IPS-20b (cell line): ENCODE measurements around the gene HAUS8.
"Not testable (repeated sequence)": the region's sequence is repeated elsewhere in the genome, so short reads cannot be mapped to it uniquely, and the experiment has no call there.

Experiments used
- H3K27ac ChIP-seq: one replicate; pipeline ENCODE4 v1.5.1; 2013; ENCODE audit warnings: low read length
- H3K27me3 ChIP-seq: 2 replicates; pipeline ENCODE4 v1.6.1; 2013; ENCODE audit warnings: mild to moderate bottlenecking, low read length, inconsistent platforms; ENCODE audit not compliant: insufficient read depth
- H3K36me3 ChIP-seq: 2 replicates; pipeline ENCODE4 v1.6.1; 2013; ENCODE audit warnings: low read depth, mild to moderate bottlenecking, inconsistent platforms, low read length, moderate library complexity; ENCODE audit not compliant: insufficient read depth
- H3K4me1 ChIP-seq: 2 replicates; pipeline ENCODE4 v1.6.1; 2013; ENCODE audit warnings: mild to moderate bottlenecking, control low read depth, inconsistent platforms, low read length, moderate library complexity; ENCODE audit not compliant: insufficient read depth
- H3K4me3 ChIP-seq: 2 replicates; pipeline ENCODE4 v1.5.1; 2013; ENCODE audit warnings: mild to moderate bottlenecking, low read length, inconsistent platforms
- H3K9ac ChIP-seq: 2 replicates; pipeline ENCODE4 v1.6.1; 2013; ENCODE audit warnings: low read depth, mild to moderate bottlenecking, inconsistent platforms, low read length, moderate library complexity
- H3K9me3 ChIP-seq: 2 replicates; pipeline ENCODE4 v1.6.1; 2013; ENCODE audit warnings: mild to moderate bottlenecking, low read depth, low read length, inconsistent platforms; ENCODE audit not compliant: insufficient read depth

HAUS8 gene

DNA sequence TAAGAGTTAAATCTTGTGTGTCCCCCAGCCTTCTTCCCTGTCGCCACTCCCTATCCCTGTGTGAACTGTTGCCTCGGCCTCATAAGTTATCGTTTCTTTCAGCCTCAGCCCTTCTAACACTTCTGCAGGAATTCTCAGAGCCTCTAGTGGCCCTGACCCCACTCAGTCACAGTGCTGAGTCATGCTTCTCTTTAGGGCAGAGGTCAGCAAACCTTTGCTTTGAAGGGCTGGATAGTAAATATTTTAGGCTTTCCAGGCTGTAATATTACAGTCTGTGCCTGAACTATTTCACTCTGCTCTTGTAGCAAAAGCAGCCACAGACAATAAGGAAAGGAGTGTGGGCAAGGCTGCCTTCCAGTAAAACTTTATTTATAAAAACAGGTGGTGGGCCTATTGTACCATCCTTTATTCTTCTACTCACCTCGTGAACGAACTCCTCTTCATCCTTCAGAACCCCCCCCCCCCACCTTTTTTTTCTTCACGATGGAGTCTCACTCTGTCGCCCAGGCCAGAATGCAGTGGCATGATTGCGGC lies 22.4 kb upstream of the HAUS8 start:
- Histone ChIP-seq H3K9ac (0 out of 2 replicates have a peak overlapping the region, but pooled peaks have one; percentile 9), H3K9me3 (no peaks in the 10 kb centered on the region), H3K27ac (no peak overlapping the region), H3K27me3 (no peaks in the 10 kb centered on the region), H3K4me3 (no peak overlapping the region), H3K4me1 (no peaks in the 10 kb centered on the region), H3K36me3 (peaks cover 11% of the 10 kb centered on the region)

DNA sequence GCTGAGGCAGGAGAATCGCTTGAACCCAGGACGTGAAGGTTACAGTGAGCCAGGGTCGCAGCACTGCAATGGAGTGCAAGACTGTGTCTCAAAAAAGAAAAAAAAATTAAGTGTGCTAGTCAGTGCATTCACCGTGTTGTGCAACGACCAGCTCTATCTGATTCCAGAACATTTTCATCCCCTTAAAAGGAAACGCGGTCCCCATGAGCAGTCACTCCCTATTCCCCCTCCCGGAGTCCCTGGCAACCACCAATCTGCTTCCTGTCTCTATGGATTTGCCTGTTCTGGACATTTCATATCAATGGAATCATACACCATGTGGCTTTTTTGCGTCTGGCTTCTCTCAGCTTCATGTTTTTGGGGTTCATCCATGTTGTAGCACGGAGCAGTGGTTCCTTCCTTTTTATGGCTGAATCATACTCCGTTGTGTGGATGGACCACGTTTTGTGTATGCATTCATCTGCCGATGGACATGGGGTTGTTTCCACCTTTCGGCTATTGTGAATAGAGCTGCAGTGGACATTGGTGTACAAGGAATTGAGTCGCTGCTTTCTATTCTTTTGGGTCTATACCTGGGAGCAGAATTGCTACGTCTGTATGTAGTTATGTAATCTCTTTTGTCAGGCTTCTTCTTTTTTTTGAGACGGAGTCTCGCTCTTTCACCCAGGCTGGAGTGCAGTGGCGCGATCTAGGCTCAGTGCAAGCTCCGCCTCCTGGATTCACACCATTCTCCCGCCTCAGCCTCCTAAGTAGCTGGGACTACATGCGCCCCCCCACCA lies 20.1 kb upstream of the HAUS8 start:
- Histone ChIP-seq H3K36me3 (no peaks in the 10 kb centered on the region), H3K4me3 (no peak overlapping the region), H3K27ac (no peak overlapping the region), H3K9me3 (no peaks in the 10 kb centered on the region), H3K9ac (no peak overlapping the region), H3K27me3 (no peaks in the 10 kb centered on the region), H3K4me1 (no peaks in the 10 kb centered on the region)

DNA sequence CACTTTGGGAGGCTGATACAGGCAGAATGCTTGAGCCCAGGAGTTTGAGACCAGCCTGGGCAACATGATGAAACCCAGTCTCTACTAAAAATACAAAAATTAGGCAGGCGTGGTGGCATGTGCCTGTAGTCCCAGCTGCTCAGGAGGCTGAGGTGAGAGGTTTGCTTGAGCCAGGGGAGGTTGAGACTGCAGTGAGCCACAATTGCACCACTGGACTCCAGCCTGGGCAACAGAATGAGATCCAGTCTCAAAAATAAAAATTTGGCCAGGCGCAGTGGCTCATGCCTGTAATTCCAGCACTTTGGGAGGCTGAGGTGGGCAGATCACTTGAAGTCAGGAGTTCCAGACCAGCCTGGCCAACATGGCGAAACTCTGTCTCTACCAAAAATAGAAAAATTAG lies 19.4 kb upstream of the HAUS8 start:
- not testable (repeated sequence) for H3K36me3 ChIP-seq, H3K4me1 ChIP-seq, H3K9me3 ChIP-seq, H3K27ac ChIP-seq, H3K27me3 ChIP-seq, H3K4me3 ChIP-seq, H3K9ac ChIP-seq

DNA sequence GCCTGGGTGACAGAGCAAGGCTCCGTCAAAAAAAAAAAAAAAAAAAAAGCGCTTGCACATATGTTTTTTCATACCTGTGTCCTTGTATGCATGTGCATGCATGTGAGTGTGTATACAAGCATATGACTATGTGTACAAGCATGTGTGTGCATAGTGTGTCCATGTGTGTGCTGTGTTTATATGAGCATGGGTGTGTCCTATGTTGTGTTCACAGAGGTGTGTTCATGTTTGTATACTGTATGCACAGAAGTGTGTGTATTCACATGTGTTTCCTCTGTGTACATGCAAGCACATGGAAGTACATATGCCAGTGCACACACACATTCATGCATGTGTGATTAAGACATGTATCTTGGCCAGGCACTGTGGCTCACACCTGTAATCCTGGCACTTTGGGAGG lies 17.4 kb upstream of the HAUS8 start:
- H3K9me3 ChIP-seq, result no peaks in the 10 kb centered on the region
- no peak overlapping the region for H3K4me3 ChIP-seq
- H3K36me3 ChIP-seq, result no peaks in the 10 kb centered on the region
- H3K4me1 ChIP-seq, result no peaks in the 10 kb centered on the region
- H3K27ac ChIP-seq, result no peak overlapping the region
- H3K27me3 ChIP-seq, result no peaks in the 10 kb centered on the region
- H3K9ac ChIP-seq, result no peak overlapping the region

DNA sequence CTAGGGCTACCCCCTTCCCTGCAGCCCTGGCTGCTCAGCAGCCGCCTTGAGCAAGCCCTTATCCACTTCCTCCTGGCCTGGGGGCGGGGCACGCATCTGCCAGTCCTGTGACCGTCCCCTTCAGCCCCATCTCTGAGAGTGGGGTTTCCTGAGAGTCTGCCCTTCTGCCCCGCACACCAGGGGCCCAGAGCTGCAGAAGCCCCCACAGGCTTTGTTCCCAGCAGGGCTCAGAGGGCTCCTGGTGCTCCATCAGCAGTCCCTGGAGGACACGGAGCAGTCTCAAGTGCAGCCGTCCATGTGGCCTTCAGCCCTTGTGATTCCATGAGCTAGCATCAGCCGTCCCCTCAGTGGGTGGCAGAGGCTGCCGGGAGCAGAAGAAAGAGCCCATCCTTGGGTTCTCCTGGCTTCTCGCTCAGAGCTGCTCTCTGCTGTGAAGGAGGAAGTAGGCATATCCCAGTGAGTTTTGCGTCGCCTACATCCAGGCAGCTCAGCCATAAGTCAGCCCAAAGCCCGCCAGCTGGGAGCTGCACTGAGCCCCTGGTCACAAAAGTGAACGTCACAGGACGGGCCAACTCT lies 16.6 kb upstream of the HAUS8 start:
- Histone ChIP-seq H3K9me3 (no peaks in the 10 kb centered on the region), H3K4me3 (no peak overlapping the region), H3K4me1 (no peaks in the 10 kb centered on the region), H3K27me3 (no peaks in the 10 kb centered on the region), H3K36me3 (peaks cover 2% of the 10 kb centered on the region; the same call in 1 of the 2 replicates), H3K9ac (no peak overlapping the region), H3K27ac (no peak overlapping the region)

DNA sequence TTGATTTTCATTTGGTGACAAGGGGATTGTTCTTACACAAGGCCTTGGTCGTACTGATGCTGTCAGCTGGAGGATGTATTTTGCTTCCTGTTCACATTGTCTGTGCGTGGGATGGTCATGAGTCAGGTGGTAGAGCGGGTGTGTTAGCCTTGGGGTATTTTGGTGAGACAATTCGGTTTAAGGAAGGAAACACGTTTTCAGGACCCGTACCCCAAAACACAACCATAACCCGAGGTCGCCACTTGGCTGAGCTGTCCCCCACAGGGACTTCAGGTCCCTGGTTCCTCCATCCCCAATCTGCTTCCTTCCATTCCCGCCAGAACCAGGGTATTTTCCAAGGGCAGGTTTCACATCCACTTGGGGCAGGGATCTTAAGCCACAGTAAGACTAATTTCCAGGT lies 15.3 kb upstream of the HAUS8 start:
- Histone ChIP-seq H3K27ac (no peak overlapping the region), H3K9me3 (no peaks in the 10 kb centered on the region), H3K9ac (no peak overlapping the region), H3K27me3 (no peaks in the 10 kb centered on the region), H3K4me1 (no peaks in the 10 kb centered on the region), H3K4me3 (no peak overlapping the region), H3K36me3 (peaks cover 4% of the 10 kb centered on the region; the same call in 1 of the 2 replicates)

DNA sequence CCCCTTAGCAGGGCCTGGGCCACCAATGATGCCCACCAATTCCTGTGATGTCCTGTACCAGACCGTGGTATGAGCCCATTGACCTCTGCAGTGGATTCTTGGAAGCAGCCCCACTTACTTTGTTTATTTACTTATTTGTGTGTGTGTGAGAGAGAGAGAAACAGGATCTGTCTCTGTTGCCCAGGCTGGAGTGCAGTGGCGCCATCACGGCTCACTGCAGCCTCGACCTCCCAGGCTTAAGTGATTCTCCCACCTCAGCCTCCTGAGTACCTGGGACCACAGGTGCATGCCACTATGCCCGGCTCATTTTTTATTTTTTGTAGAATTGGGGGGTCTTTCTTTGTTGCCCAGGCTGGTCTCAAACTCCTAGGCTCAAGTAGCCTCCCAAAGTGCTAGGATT lies 13.3 kb upstream of the HAUS8 start:
- no peaks in the 10 kb centered on the region for H3K4me1 ChIP-seq
- H3K4me3 ChIP-seq, result no peak overlapping the region
- H3K27me3 ChIP-seq, result no peaks in the 10 kb centered on the region
- peaks cover 4% of the 10 kb centered on the region; the same call in 1 of the 2 replicates for H3K36me3 ChIP-seq
- H3K9me3 ChIP-seq, result no peaks in the 10 kb centered on the region
- no peak overlapping the region for H3K27ac ChIP-seq
- H3K9ac ChIP-seq, result no peak overlapping the region

DNA sequence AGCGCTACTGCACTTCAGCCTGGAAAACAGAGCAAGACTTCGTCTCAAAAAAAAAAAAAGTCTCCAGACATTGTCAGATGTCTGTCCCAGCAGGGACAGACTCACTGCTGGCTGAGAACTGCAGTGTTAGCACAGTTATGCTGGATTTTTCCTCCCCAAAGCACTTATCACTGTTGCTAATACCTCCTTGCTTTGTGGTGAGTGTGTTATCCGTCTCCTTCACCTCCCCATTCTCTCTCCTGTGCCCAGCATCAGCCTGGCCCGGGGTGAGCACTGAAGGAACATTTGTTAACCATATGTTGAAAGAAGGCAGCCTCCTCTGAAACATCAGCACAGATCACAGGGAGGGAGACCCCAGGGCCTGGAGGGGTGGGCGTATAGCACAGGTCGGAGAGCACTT lies 11.6 kb upstream of the HAUS8 start:
- H3K4me1 ChIP-seq, result no peaks in the 10 kb centered on the region
- no peak overlapping the region for H3K9ac ChIP-seq
- H3K36me3 ChIP-seq, result peaks cover 4% of the 10 kb centered on the region; the same call in 1 of the 2 replicates
- H3K4me3 ChIP-seq, result no peak overlapping the region
- no peaks in the 10 kb centered on the region for H3K9me3 ChIP-seq
- no peaks in the 10 kb centered on the region for H3K27me3 ChIP-seq
- H3K27ac ChIP-seq, result no peak overlapping the region

DNA sequence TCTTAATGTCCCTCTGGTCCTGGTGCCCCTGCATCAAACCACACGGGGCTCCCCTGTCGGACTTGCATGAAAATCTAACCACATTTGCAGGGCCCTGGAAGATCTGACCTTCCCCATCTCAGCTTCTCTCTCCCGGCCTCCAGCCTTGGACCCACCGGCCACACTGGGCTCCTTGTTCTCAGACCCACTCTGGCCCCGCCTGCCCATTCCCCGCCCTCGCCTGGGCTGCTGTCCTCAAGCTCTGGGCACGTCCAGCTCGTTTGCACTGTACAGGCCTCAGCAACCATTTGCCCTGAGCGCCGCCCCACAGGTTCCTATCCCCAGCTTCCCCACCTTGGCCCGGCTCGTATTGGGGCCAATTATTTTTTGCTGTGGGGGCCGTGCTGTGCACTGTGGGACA lies 10.9 kb upstream of the HAUS8 start:
- Histone ChIP-seq H3K4me1 (no peaks in the 10 kb centered on the region), H3K36me3 (peaks cover 4% of the 10 kb centered on the region; the same call in 1 of the 2 replicates), H3K27me3 (no peaks in the 10 kb centered on the region), H3K9ac (no peak overlapping the region), H3K27ac (no peak overlapping the region), H3K4me3 (no peak overlapping the region), H3K9me3 (no peaks in the 10 kb centered on the region)

DNA sequence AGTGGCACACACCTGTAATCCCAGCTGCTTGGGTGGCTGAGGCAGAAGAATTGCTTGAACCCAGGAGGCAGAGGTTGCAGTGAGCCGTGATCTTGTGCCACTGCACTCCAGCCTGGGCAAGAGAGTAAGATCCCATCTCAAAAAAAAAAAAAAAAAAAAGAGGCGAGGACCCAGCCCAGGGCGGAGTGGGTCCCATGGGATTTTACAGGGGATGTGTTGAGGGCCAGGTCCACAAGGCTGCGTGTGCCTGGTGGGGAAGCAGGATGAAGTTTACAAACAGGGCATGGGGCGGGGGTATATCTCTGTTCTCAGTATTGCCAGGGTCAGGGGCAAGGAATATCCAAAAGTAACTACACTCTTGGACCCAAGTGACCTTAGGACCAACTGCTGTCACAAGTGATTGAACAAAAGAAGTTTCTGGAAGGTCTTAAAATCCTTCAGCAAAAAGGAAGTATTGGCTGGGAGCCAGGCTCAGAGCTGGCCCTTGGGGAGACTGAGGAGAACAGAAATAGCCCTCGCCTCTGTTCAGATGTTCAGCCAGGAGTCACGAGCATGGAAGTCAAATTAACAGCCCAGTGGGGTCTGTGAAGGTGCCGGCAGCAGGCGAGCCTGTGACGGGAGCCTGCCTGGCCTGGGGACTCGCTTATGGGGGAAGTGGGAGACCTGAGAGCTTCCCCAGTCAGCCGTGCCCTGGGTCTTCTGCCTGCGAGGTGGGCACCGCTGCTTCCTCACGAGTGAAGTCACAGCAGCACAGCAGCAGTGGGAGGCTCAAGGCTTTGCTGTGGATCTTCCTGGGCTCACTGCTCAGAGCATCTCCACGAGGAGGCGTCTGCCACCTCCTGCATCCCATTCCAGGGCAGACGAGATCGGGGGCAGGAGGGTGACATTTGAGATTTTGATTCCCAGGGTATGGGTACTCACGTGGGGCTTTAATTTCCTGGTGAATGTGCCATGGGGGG lies 6.7 kb upstream of the HAUS8 start:
- Histone ChIP-seq H3K4me3 (no peak overlapping the region), H3K27ac (no peak overlapping the region)

DNA sequence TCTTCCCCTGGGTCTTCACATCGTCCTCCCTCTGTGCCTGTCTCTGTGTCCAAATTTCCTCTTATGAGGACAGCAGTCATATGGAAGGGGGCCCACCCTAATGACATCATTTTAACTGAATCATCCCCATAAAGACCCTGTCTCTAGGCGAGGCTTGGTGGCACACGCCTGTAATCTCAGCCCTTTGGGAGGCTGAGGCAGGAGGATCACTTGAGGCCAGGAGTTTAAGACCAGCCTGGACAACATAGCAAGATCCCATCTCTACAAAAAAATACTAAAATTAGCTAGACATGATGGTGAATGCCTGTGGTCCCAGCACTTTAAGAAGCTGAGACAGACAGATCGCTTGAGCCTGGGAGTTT lies 5.2 kb upstream of the HAUS8 start:
- Histone ChIP-seq H3K4me3 (no peak overlapping the region), H3K9me3 (no peaks in the 10 kb centered on the region), H3K36me3 (no peaks in the 10 kb centered on the region), H3K27ac (no peak overlapping the region), H3K4me1 (peaks cover 4% of the 10 kb centered on the region; the same call in 1 of the 2 replicates), H3K27me3 (no peaks in the 10 kb centered on the region), H3K9ac (no peak overlapping the region)

More for the DNA sequence above, 6.7 kb upstream of the HAUS8 start:
- peaks cover 3% of the 10 kb centered on the region; the same call in 1 of the 2 replicates for H3K36me3 ChIP-seq
- peaks cover 4% of the 10 kb centered on the region; the same call in 1 of the 2 replicates for H3K4me1 ChIP-seq
- no peaks in the 10 kb centered on the region for H3K9me3 ChIP-seq
- H3K27me3 ChIP-seq, result no peaks in the 10 kb centered on the region
- H3K9ac ChIP-seq, result no peak overlapping the region
